Motor neuron (in vitro differentiated cells): ENCODE measurements around the gene NOX4. TPM values are rescaled to one million over a fixed set of nuclear protein-coding genes. Genes with fewer than 3 reads are reported as not detected.
"Not testable (repeated sequence)": the region's sequence is repeated elsewhere in the genome, so short reads cannot be mapped to it uniquely, and the experiment has no call there.

Experiments
- ATAC-seq, 8 experiments: fragments of 200-7000 bp; cut with Tn5 transposase; replicated peaks in 6 of 8; 2 replicates each; pipeline ENCODE4 v1.8.0; 2021; ENCODE audit warnings: mild to moderate bottlenecking in 8 of 8, moderate library complexity in 8 of 8
- H3K27ac ChIP-seq, 2 donors: fragments of 250-450 bp; sonication (Bioruptor Pico); 2 replicates each; pipeline ENCODE4 v1.9.0; 2021; ENCODE audit warnings: antibody characterized with exemption in 2 of 2, mild to moderate bottlenecking in 2 of 2, moderate library complexity in 1 of 2
- H3K4me1 ChIP-seq, 2 donors: fragments of 250-450 bp; sonication (Bioruptor Pico); replicated peaks in 1 of 2; 2 replicates each; pipeline ENCODE4 v1.6.1; 2021; ENCODE audit warnings: antibody characterized with exemption in 2 of 2, mild to moderate bottlenecking in 2 of 2, moderate library complexity in 1 of 2
- H3K4me3 ChIP-seq, 5 donors: fragments of 250-450 bp; sonication (Bioruptor Pico); 2 replicates each; pipeline ENCODE4 v1.9.0; 2021; ENCODE audit warnings: antibody characterized with exemption in 5 of 5, mild to moderate bottlenecking in 5 of 5, moderate library complexity in 4 of 5
- whole genome bisulfite sequencing, 10 experiments: fragments of 450-650 bp; shearing (Covaris generic); methylation state at CpG; one replicate each; pipeline ENCODE4 v1.0.0; 2022; 5-methylcytosine and 5-hydroxymethylcytosine counted together
- in situ Hi-C, 9 experiments: fragments of 400-800 bp; cut with MboI; loops; one replicate each; pipeline ENCODE4 v1.15.0; 2021; ENCODE audit warnings: low sequenced_read_pairs in 9 of 9, low pct_unique_long_range_greater_than_20kb in 2 of 9; ENCODE audit not compliant: unreplicated experiment in 9 of 9
- total RNA-seq, 8 experiments: library from RNA; unstranded; fragments of 300-600 nt; gene quantifications; 2 replicates each; pipeline versions ENCODE4 v1.2.3 to v1.2.4, GENCODE V29; 2022

NOX4 gene
- total RNA-seq, 8 experiments from 2014 or later, result 0.36 to 3.1 (median 1.2) TPM

- H3K27ac ChIP-seq, in situ Hi-C loops, ATAC-seq, H3K4me3 ChIP-seq, H3K4me1 ChIP-seq: not testable (repeated sequence)
- 0 to 100% (median 90%) methylated on average over 1 of the region's 2 CpGs; no CpG with 5 or more reads in 4 of the 10 experiments for WGBS, 10 experiments
These were observed 82.7 kb downstream of the NOX4 start for GRCh38 chr11:89408441-89408840.

GRCh38 chr11:89405629-89406028, 85.5 kb downstream of the NOX4 start:
- no peak overlapping the region for H3K27ac ChIP-seq
- 60 to 100% (median 91%) methylated on average over 1 of the region's 1 CpG; no CpG with 5 or more reads in 1 of the 10 experiments for WGBS, 10 experiments
- no peaks in the 10 kb centered on the region for H3K4me1 ChIP-seq
- in situ Hi-C loops, result no loop called here
- no peak overlapping the region for H3K4me3 ChIP-seq
- peak in 3 of 8 experiments; percentile 30 to 47 (median 45) for ATAC-seq

GRCh38 chr11:89391654-89392053, 99.5 kb downstream of the NOX4 start:
- H3K4me3 ChIP-seq, H3K4me1 ChIP-seq, H3K27ac ChIP-seq, ATAC-seq, in situ Hi-C loops: not testable (repeated sequence)
- 29 to 75% (median 63%) methylated on average over 1 of the region's 1 CpG; no CpG with 5 or more reads in 5 of the 10 experiments for WGBS, 10 experiments

- WGBS, 10 experiments, result 80 to 100% (median 90%) methylated on average over 1 to 3 of the region's 3 CpGs; no CpG with 5 or more reads in 2 of the 10 experiments
- in situ Hi-C loops, H3K4me1 ChIP-seq, H3K4me3 ChIP-seq, H3K27ac ChIP-seq, ATAC-seq: not testable (repeated sequence)
These were observed 103.7 kb downstream of the NOX4 start for GRCh38 chr11:89387501-89387900.

GRCh38 chr11:89382986-89383385, 108.2 kb downstream of the NOX4 start:
- H3K4me3 ChIP-seq, H3K4me1 ChIP-seq, H3K27ac ChIP-seq, in situ Hi-C loops, ATAC-seq: not testable (repeated sequence)
- WGBS, 10 experiments, result 77 to 100% (median 91%) methylated on average over 1 to 4 of the region's 6 CpGs; no CpG with 5 or more reads in 3 of the 10 experiments

GRCh38 chr11:89381094-89381493, 110.1 kb downstream of the NOX4 start:
- WGBS, 10 experiments, result 0 to 70% (median 29%) methylated on average over 2 to 3 of the region's 3 CpGs; no CpG with 5 or more reads in 3 of the 10 experiments
- Histone ChIP-seq H3K4me1 (no peaks in the 10 kb centered on the region), H3K4me3 (no peak overlapping the region), H3K27ac (no peak overlapping the region)
- in situ Hi-C loops, result no loop called here
- peak; percentile 65 to 100 (median 82) for ATAC-seq

- in situ Hi-C loops, H3K27ac ChIP-seq, H3K4me1 ChIP-seq, ATAC-seq, H3K4me3 ChIP-seq: not testable (repeated sequence)
These were observed 111.0 kb downstream of the NOX4 start for GRCh38 chr11:89379976-89380771.

GRCh38 chr11:89378986-89379385, 112.2 kb downstream of the NOX4 start:
- in situ Hi-C loops, H3K27ac ChIP-seq, ATAC-seq, H3K4me1 ChIP-seq, H3K4me3 ChIP-seq: not testable (repeated sequence)
- 67 to 100% (median 90%) methylated on average over 1 of the region's 1 CpG for WGBS, 10 experiments

- H3K4me3 ChIP-seq, H3K4me1 ChIP-seq, H3K27ac ChIP-seq, in situ Hi-C loops, ATAC-seq: not testable (repeated sequence)
- 60 to 100% (median 92%) methylated on average over 1 to 2 of the region's 2 CpGs; no CpG with 5 or more reads in 2 of the 10 experiments for WGBS, 10 experiments
These were observed 121.8 kb downstream of the NOX4 start for GRCh38 chr11:89369356-89369755.

GRCh38 chr11:89364856-89365255, 126.3 kb downstream of the NOX4 start:
- H3K27ac ChIP-seq, in situ Hi-C loops, H3K4me3 ChIP-seq, H3K4me1 ChIP-seq: not testable (repeated sequence)
- peak in 4 of 8 experiments; percentile 15 to 72 (median 31) for ATAC-seq
- 37 to 100% (median 69%) methylated on average over 1 to 2 of the region's 2 CpGs; no CpG with 5 or more reads in 4 of the 10 experiments for WGBS, 10 experiments

- Histone ChIP-seq H3K27ac (no peak overlapping the region), H3K4me3 (no peak overlapping the region), H3K4me1 (peaks cover 0 to 4% of the 10 kb centered on the region in 2 donors)
- ATAC-seq, result peak in 1 of 8 experiments; percentile 65
- in situ Hi-C loops, result no loop called here
- WGBS, 10 experiments, result 71 to 100% (median 85%) methylated on average over 1 to 2 of the region's 2 CpGs; no CpG with 5 or more reads in 1 of the 10 experiments
These were observed 129.4 kb downstream of the NOX4 start for GRCh38 chr11:89361734-89362133.

- H3K4me3 ChIP-seq, H3K27ac ChIP-seq, H3K4me1 ChIP-seq, in situ Hi-C loops: not testable (repeated sequence)
- ATAC-seq, result peak in 7 of 8 experiments; percentile 52 to 68 (median 57)
These were observed 132.0 kb downstream of the NOX4 start for GRCh38 chr11:89359208-89359607.

- no peak overlapping the region for H3K27ac ChIP-seq
- H3K4me1 ChIP-seq, result peaks cover 0 to 4% of the 10 kb centered on the region in 2 donors
- WGBS, 10 experiments, result 57 to 87% (median 62%) methylated on average over 1 to 4 of the region's 4 CpGs; no CpG with 5 or more reads in 2 of the 10 experiments
- in situ Hi-C loops, result no loop called here
- no peak overlapping the region for H3K4me3 ChIP-seq
- ATAC-seq, result peak in 1 of 8 experiments; percentile 3
These were observed 132.4 kb downstream of the NOX4 start for GRCh38 chr11:89358761-89359160.
